Measurements from ENCODE around the gene VAC14. TPM values are rescaled to one million over a fixed set of nuclear protein-coding genes. Genes with fewer than 3 reads are reported as not detected.
"Not testable (repeated sequence)": the region's sequence is repeated elsewhere in the genome, so short reads cannot be mapped to it uniquely, and the experiment has no call there.

Gene VAC14
- total RNA-seq, 1 donor from 2014 or later: 40.5 TPM

DNA sequence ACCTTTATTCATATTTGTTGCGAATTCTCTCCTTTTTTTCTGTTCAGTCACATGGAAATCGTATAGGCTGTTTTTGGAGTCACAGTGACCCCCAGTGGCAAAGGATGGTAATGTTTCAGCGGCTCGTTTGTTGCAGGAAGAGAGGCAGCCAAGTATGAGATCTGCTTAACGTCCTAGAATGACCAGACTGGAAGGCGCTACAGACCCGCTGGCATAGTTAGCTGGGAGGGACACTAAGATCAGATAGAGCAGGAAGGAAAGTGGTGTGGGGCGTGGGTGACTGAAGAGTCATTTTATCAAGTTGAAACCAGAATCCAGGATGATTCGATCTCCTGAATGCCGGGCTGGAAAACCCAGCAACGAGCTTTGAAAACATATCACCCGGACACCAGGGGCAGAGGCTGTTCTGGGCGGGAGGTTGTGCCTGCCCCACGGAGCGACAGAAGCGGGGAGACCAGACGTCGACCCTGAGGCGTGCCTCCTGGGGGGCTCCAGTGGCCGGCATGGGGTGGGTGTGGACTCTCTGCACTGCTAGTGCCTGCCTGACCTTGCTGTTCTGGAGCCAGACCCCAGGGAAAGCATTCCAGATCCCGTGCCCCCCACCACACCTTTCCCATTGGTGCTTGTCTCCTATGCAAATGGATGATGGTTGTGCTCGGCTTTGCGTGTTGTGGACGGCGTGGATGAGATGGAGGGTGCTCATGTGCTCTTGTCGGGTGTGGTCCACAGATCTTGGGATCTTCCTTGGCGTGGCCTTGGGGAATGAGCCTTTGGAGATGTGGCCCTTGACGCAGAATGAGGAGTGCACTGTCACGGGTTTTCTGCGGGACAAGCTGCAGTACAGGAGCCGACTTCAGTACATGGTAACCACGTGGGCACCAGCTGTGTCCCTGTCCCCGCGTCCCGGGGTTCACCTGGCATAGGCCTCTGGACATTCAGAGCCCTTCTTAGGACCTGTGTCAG lies 146.9 kb downstream of the VAC14 start:
- intact Hi-C loops (cut with micrococcal nuclease): loop anchor here (1.0 to 5.0 kb wide), 8 partner anchors 82 to 858 kb away; partner anchors contain the start of gene ST3GAL2

DNA sequence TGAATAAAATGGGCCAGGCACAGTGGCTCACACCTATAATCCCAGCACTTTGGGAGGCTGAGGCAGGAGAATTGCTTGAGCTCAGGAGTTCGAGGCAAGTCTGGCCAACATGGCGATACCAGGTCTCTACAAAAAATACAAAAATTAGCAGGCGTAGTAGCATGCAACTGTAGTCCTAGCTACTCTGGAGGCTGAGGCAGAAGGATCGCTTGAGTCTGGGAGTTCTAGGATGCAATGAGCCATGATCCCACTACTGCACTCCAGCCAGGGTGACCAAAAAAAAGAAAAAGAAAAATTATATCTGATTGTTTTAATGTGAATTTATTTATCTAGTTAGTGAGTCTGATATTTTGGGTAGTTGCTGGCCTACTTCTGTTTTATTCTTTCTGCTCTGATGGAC lies 147.6 kb downstream of the VAC14 start:
- intact Hi-C loops (cut with micrococcal nuclease): loop anchor here (1.0 to 5.0 kb wide), 8 partner anchors 81 to 857 kb away; partner anchors contain the start of gene ST3GAL2

DNA sequence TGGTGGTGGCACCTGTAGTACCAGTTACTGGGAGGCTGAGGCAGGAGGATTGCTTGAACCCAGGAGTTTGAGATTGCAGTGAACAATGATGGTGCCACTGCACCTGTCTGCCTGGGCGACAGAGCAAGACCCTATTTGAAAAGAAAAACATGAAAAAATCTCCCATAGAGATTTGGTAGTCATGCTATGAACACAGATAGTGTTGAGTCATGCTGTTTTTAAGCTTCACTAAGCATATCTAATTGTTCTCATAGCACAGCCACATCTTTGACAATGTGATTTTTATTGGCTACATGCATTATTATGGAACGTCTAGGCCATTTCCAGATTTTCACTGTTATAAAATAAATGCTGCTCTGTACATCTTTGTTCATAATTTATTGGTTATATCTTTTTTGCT lies 148.6 kb downstream of the VAC14 start:
- intact Hi-C loops (cut with micrococcal nuclease): loop anchor here (5.0 kb wide), 1 partner anchor 80 kb away; no protein-coding TSS in a partner anchor

DNA sequence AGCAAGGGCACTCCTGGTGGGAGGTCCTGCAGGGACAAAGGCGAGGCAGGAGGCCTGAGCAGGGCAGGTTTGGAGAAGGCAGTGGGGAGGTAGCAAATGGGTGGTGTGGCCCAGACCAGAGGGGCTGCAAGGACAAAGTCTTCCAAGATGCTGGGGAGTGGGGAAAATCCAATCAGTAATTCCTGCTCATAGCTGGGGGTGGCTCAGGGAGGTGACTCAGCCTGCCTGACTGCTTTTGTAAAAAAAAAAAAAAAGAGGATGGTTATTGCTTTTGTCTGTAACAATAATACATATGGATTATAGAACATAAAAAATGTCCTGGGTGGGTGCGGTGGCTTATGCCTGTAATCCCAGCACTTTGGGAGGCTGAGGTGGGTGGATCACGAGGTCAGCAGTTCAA lies 149.4 kb downstream of the VAC14 start:
- intact Hi-C loops (cut with micrococcal nuclease): loop anchor here (5.0 kb wide), 1 partner anchor 79 kb away; no protein-coding TSS in a partner anchor

DNA sequence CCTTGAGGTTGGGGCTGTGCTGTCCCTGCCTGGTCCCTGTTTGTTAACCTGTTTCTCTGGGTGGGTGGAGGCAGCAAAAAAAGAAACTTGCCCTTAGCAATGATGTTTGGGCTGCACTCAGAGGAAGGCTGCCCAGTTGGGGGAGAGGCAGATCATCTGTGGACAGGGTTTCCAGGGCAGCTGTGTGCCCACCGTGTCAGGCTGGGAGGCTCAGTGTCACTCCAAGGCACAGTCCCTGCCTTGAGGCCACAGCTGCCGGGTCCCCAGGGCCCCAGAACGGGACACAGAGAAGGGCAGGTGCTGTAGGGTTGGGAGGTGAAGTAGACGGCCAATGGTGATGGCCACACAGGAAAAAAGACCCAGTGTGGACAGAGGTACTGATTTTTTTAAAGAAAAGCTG lies 150.7 kb downstream of the VAC14 start:
- intact Hi-C loops (cut with micrococcal nuclease): loop anchor here (5.0 kb wide), 1 partner anchor 78 kb away; no protein-coding TSS in a partner anchor

DNA sequence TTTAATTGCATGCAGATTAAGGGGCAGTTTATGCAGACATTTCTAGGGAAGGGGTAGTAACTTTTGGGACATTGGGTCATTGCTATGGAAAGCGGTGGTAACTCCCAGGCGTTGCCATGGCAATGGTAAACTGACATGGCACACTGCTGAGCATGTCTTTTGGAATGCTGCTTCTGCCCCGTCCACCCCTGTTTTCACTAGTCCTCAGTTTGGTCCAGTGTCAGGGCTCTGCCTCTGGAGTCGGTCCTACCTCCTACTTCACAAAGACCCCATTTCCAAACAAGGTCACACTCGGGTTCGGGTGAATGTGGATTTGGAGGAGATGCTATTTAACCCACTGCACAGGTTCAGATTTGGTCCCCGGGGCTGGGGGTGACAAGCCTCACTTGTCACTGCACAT lies 151.7 kb downstream of the VAC14 start:
- intact Hi-C loops (cut with micrococcal nuclease): no loop called here

DNA sequence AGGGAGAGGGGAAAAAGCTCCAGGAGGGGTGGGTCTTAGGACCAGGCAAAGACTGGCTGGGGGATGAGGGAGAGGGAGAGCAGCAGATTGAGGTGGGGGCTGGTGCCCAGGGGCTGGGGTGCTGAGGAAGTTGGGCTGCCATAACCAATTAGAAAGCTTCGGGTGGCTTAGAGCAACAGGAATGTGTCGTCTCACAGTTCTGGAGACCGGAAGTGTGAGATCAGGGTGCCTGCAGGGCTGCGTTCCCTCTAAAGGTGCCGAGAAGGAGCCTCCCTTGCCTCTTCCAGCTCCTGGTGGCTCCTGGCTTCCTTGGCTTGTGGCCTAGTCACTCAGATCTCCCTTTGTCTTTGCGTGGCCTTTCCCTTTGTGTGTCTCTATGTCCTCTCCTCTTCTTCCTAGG lies 152.4 kb downstream of the VAC14 start:
- intact Hi-C loops (cut with micrococcal nuclease): no loop called here

DNA sequence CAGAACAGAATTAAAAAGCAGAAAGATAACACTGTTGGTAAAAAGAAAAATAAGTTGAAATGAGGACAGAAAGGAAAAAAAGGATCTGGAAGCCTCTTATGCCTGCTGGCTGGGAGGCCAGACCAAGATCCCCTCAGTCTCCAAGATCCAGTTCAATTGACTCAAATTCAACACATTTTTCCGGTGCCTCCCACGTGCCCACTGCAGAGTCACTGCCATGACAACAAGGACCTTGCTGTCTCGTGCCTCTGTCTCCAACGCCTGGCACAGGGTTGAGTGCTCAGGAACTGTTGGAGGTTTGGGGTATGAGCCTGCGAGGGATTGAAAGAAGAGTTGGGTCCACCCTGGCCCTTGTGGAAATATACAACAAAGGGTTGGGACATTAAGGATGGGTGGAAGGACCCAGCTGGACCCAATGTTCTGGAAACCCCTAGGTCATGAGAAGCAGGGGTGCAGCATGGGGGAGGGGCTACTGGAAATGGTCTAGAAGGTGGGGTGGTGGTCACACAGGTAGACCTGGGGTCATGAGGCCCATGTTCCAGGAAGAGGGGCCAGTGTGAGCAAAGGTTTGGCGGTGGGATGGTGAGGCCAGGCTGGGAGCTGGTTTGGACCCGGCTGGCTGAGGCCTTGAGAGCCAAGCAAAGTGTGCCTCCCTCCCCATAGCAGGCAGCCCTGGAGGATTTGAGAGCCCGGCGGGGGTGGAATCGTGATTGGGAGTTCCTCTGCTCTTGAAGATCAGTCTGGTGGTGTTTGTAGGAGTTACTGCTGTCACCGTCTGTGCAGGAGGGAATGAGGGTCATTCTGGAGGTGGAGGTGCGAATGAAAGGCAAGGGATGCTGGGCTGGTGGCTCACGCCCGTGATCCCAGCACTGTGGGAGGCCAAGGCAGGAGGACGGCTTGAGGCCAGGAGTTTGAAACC lies 153.3 kb downstream of the VAC14 start:
- intact Hi-C loops (cut with micrococcal nuclease): no loop called here

DNA sequence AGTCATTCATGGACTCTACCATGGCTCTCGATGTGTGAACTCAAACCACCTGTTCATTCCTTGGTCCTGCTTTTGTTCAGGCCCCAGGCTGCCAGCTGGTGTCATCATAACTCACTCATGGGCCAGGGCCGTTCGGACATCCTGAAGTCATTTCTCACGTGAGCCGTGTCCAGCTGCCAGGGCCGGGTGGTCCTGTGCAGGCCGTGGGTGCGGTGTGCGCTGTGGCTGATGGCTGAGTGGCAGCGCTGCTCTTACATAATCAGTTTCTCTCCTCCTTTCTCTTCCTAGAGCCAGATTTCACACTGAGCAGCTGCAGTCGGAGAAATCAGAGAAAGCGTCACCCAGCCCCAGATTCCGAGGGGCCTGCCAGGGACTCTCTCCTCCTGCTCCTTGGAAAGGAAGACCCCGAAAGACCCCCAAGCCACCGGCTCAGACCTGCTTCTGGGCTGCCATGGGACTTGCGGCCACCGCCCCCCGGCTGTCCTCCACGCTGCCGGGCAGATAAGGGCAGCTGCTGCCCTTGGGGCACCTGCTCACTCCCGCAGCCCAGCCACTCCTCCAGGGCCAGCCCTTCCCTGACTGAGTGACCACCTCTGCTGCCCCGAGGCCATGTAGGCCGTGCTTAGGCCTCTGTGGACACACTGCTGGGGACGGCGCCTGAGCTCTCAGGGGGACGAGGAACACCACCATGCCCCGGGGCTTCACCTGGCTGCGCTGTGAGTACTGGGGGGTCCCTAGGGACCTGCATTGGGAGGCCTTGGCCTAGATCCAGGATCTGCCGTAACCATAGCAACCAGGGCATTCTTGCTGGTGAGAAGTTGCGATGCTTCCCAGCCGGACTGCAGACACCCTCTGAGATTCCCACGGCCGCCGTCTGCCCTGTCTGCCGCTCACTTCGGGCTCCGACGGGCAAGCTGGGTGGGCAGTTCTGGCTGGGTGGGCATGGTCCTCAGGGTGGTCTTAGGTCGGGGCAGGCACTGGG lies 154.4 kb downstream of the VAC14 start, which contains the start of gene IL34:
TSS of gene IL34 (plus strand) at position 300 of the 982 bp plus-strand sequence. CDS start at position 689, 389 bp downstream.
- intact Hi-C loops (cut with micrococcal nuclease): no loop called here

DNA sequence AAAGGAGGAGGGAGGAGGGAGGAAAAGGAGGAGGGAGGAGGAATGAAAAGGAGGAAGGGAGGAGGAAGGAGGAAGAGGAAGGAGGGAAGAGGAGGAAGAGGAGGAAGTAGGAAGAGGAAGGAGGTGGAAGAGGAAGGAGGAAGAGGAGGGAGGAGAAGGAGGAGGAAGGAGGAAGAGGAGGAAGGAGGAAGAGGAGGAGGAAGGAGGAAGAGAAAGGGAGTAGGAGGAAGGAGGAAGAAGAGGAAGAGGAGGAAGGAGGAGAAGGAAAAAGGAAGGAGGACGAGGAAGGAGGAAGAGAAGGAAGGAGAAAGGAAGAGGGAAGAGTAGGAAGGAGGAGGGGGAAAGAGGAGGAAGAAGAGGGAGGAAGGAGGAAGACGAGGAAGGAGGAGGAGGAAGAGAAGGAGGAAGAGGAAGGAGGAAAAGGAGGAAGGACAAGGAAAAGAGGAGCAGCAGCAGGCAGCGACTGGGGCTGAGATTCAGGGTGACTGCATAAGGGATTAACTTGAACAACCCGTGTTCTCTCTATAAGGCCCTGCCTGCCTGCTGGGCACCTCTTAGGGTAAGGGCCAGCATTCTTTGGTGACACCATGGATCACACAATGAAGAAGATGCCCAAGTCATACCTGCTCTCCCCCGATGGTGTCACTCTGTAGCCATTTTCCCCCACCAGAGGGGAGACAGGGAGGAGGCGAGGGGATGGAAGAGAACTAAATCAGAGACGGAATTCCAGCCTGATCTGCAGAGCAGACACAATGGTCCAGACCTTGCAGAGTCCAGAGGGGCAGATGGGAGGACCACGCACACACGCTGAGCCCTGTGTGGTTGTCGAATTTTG lies 156.0 kb downstream of the VAC14 start:
- intact Hi-C loops (cut with micrococcal nuclease): no loop called here

DNA sequence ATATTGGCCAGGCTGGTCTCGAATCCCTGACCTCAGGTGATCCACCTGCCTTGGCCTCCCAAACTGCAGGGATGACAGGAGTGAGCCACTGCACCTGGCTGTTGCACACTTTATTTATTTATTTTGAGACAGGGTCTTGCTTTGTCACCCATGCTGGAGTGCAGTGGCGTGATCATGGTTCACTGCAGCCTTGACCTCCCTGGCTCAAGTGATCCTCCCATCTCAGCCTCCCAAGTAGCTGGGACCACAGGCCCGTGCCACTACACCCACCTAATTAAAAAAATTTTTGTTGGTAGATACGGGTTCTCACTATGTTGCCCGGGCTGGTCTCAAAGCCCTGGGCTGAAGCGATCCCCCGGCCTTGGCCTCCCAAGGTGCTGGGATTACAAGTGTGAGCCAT lies 157.7 kb downstream of the VAC14 start:
- intact Hi-C loops (cut with micrococcal nuclease): not testable (repeated sequence)

DNA sequence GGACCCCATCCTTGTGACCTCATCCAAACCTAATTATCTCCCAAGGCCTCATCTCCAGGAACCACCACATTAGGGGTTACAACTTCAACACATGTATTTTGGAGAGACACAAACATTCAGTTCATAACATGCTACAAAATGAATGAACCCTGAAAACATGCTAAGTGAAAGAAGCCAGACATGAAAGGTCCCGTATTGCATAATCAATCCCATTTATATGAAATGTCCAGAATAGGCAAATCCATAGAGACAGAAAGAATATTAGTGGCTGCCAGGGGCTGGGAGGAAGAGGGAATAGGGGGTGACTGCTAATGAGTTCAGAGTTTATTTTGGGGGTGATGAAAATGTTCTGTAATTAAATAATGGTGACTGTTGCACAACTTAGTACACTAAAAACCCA lies 158.3 kb downstream of the VAC14 start:
- intact Hi-C loops (cut with micrococcal nuclease): no loop called here

DNA sequence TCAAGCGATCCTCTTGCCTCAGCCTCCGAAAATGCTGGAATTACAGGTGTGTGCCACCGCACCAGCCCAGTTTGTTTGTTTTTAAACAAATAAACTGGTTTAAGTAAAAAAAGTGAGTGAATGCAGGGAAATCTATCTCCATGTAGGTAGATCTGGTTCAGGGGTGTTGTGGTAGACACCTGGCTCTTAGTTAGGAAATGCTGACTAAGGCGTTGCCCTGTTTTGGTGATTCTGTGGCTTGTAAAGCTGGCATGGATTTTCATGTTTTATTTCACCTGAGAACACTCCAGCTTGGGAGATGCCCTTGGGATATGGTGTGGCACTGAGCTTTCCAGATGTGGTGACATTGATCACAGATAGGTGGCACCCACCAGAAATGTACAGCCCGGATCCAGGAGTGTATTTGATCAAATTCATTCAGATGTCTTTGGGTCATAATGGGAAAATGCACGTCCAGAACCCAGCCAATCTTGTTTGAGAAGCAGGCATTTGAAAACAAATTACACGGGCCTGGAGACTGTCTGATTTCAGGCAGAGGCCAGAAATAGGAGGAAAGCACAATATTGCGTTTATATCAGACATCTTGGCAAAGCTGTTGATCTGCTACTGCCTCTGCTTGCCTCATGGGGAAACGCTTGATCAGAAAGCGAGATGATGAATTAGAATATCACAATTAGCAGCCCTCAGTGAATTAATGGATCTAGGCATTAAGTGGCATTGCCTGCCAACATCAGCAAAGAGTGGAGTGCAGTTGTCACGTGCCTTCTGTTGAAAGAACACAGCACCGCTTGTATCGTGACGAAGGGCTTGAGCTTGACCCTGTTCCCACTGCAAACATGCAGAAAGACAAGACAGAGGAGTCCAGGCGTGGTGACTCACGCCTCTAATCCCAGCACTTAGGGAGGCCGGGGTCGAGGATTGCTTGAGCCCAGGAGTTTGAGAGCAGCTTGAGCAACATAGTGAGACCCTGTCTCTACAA lies 161.9 kb downstream of the VAC14 start:
- intact Hi-C loops (cut with micrococcal nuclease): no loop called here

Other genes with a start within 250 kb of the VAC14 start
- gene IL34, start 154.6 kb downstream of the VAC14 start, total RNA-seq: 0.24 TPM in 1 of 2 replicates, not detected in the other
- gene MTSS2, start 115.1 kb downstream of the VAC14 start, total RNA-seq: 2.7 and 3.6 TPM in 2 replicates

All from T-helper 1 cell treated with Interleukin-12 subunit alpha and Interleukin-12 subunit beta and Interleukin-4 antibody, amounts not matched to agents 30 ng/mL and 1 ng/mL, for 36 hours (primary cell).